CD4-positive, alpha-beta T cell treated with Interleukin-6 for 4 hours (primary cell): Measurements from ENCODE around the gene HTRA2.

Experiments
- DNase-seq: peaks from one replicate; pipeline ENCODE4 v3.0.0-alpha.2; 2020; ENCODE audit warnings: mixed read lengths

Gene HTRA2

GRCh38 chr2:74501335-74502071, 28.2 kb upstream of the HTRA2 start:
- DNase-seq = no peak

GRCh38 chr2:74502147-74502719, 27.5 kb upstream of the HTRA2 start:
- no peak for DNase-seq

GRCh38 chr2:74502720-74503505, 26.8 kb upstream of the HTRA2 start:
- peak; percentile 54 for DNase-seq

GRCh38 chr2:74503506-74504475, 25.9 kb upstream of the HTRA2 start:
- DNase-seq = no peak

- DNase-seq = no peak
Observed at GRCh38 chr2:74504591-74504990, 25.1 kb upstream of the HTRA2 start.

GRCh38 chr2:74505448-74506246, 24.1 kb upstream of the HTRA2 start:
- no peak for DNase-seq

- peak; percentile 100 for DNase-seq
Observed at GRCh38 chr2:74507145-74507925, 22.4 kb upstream of the HTRA2 start, which contains the start of gene PCGF1. Gene PCGF1 (minus strand): TSS chr2:74507695. CDS start chr2:74507668, 27 bp downstream.

- DNase-seq = peak; percentile 30
Observed at GRCh38 chr2:74507926-74508520, 21.7 kb upstream of the HTRA2 start.

- DNase-seq = no peak
Observed at GRCh38 chr2:74510272-74510671, 19.5 kb upstream of the HTRA2 start.

GRCh38 chr2:74511104-74511989, 18.4 kb upstream of the HTRA2 start:
- no peak for DNase-seq

- DNase-seq = no peak
Observed at GRCh38 chr2:74512744-74513604, 16.8 kb upstream of the HTRA2 start.

- DNase-seq = peak; percentile 42
Observed at GRCh38 chr2:74513605-74514367, 15.9 kb upstream of the HTRA2 start.

- peak; percentile 14 for DNase-seq
Observed at GRCh38 chr2:74514368-74515270, 15.1 kb upstream of the HTRA2 start, which contains the start of gene TLX2. Gene TLX2 (plus strand): TSS chr2:74514450. CDS start chr2:74514807, 357 bp downstream.

GRCh38 chr2:74515271-74515980, 14.3 kb upstream of the HTRA2 start:
- peak; percentile 15 for DNase-seq

GRCh38 chr2:74515981-74516633, 13.6 kb upstream of the HTRA2 start:
- peak; percentile 81 for DNase-seq
